HS-27A (cell line): ENCODE measurements around the gene TMEM245.

ENCODE experiments used
- DNase-seq: peaks from one replicate; pipeline ENCODE4 v3.0.0-alpha.2; 2012; ENCODE audit warnings: low read depth, missing footprints

The TMEM245 gene

DNA sequence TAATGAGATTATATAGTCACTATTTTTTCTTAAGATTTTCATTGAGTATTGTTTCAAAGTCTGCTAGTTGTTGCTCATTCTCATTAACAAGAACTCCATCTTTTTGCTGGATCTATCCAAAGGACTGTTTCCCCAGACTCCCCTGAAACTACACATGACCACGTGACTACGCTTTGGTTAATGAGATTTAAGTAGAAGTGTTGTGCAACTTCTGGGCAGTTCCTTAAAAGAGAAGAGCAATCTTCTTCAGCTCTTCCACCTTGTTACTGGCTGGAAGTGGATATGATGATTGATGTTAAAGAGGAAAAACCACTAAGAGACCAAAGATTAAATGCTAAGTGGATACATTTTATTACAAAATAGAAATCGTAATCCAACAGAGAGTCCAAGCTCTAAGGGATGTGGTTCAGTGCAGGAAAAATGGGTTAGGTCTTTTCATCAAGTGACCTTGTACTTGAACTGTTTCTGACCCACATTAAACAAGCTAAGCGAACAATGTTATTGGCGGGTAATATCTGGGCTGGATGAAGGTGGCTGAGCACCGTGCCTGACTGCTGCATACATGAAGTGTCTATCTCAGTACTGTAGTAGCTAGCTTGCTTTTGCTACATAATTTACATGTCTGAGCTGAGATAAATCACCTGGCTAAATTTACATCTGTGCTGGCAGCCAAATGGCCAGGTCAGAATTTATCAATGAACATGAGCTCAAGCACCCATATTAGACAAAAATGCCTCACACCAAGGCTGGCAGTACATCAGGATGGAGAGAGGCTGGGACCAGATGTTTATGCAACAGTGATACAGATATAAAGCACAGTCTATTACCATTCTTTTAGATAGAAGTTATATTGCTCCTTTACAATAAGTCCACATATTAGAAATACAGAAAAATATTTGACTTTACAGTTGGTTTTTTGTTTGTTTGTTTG lies 98.9 kb downstream of the TMEM245 start:
- no peak for DNase-seq

DNA sequence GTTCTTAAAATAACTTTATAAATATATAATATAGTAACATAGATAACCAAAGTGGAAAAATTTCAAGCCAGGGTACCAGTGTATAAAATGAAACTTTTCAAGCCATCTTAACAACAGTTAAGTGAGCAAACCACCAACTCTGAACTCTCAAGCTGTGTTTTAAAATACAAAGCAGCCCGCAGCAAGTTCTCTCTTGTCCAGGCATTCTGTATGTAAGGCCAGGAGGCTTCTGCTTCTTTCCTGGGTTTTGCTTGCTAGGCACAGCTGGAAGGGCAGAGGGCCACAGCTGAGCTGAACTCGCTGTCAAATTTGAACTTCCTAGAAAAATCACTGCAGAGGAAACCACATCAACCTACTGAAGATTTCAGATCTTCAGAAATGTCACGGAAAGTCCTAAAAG lies 99.6 kb downstream of the TMEM245 start:
- no peak for DNase-seq

DNA sequence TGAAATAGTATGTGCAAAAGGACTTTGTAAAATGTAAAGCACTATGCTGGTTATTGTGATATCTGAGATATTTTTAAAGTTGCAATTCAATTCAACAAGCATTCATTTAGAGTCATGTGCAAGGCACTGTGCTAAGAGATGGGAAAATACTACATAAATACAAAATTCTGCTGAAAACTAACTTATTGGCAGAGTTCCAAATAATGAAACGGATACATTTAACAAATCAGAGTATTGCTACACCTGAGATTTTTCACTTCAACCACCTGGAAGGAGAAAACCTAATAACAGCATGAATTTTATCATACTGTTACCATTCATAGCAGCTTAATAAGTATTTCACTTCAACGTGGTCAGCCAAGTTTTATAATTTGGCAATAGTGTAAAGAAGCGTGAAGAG lies 100.3 kb downstream of the TMEM245 start:
- DNase-seq = no peak

DNA sequence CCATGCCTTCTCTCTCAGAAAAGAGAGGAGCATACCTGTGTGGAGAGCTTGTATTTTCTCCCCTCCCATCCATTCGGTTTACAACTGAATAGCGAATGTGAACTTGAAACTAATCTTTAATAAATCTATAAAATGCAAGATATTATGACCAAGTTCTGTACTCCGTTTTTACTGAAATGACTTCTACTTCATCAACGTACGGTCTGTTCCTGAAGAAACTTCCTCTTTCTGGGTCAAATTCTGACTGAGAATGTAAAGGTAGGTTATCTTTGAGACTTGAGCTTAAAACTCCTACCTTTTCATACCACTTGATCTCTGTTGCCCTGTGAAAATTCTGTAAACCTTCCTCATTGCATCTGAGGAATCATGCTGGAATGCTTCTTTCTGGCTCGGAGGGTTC lies 102.3 kb downstream of the TMEM245 start:
- no peak for DNase-seq

GRCh38 chr9:109017061-109017460 lies 102.7 kb downstream of the TMEM245 start:
- DNase-seq = no peak

- DNase-seq = no peak
Observed at GRCh38 chr9:109016132-109016531, 103.6 kb downstream of the TMEM245 start.

DNA sequence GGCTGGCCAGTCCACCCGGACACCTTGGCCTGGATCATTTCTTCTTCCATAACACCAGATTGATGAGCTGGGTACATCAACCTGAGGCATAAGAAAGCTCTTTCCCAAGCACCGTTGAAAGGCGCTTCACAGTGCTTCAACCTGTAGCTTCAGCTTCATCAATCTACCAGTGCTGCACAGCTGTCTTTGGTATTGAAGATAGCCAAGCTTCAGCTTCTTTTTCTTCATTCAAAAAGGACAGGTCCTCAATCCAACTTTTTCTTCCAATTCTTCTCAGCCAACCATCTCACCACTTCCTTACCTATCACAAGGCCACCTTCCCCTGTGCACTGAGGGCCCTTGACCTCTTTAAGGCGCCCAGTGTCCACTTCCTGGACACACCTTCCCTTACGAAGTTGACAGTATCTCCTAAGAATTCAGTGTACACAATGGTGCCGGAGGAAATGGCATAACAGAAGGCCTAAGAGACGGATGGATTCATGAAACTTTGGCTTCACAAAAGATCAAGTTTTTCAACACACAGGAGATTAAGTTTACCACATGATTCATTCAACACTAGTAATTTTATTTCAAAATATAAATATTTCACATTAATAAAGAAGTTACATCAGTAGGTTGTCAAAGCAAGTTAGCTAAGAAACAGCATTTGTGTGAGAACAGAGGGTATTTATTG lies 105.0 kb downstream of the TMEM245 start:
- no peak for DNase-seq

DNA sequence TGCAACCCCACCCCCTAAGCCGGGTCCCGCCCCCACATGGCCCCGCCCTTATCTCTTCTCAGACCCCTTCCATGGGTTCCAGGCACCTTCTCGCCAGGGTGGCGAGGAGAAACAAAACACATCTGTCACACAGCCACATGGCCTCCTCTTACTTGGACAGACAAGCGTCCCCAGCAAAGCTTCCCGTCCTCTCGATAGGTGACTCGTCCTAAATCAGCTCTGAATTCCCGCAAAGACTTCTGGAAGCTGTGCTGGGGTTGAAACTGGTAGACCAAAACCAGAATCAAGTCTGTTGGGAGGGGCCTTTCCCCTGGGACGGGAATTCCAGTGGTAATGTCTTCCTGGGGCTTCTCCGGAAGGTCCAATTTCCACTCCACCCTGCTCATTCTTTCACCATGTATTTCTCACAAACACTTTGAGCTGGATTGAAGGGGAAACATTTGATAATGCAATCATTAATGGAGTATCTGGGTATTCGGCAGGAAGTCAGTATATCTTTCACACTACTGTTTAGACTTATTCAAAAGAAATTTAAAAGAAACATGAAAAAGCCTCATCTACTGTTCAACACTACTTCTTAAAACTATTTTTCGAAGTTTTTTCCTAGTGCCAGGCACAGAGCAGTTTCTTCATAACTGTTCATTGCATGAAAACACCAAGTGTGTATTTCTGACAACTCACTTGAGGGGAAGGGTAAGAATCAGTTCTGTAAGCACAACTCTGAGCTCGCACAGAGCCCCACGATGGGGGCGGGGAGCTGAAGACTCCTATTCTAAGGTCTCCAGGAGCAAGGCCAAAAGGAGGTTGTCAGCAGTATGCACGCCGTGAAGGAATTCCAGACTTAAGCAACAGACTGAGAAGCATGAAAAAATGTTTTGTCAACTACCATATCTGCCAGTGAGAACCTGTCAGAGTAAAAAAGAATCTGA lies 105.8 kb downstream of the TMEM245 start:
- DNase-seq = no peak

GRCh38 chr9:109012876-109013678 lies 106.7 kb downstream of the TMEM245 start, which contains the start of gene CTNNAL1:
TSS of gene CTNNAL1 (minus strand) at chr9:109013499. CDS start at chr9:109013442, 57 bp downstream.
- DNase-seq = no peak

DNA sequence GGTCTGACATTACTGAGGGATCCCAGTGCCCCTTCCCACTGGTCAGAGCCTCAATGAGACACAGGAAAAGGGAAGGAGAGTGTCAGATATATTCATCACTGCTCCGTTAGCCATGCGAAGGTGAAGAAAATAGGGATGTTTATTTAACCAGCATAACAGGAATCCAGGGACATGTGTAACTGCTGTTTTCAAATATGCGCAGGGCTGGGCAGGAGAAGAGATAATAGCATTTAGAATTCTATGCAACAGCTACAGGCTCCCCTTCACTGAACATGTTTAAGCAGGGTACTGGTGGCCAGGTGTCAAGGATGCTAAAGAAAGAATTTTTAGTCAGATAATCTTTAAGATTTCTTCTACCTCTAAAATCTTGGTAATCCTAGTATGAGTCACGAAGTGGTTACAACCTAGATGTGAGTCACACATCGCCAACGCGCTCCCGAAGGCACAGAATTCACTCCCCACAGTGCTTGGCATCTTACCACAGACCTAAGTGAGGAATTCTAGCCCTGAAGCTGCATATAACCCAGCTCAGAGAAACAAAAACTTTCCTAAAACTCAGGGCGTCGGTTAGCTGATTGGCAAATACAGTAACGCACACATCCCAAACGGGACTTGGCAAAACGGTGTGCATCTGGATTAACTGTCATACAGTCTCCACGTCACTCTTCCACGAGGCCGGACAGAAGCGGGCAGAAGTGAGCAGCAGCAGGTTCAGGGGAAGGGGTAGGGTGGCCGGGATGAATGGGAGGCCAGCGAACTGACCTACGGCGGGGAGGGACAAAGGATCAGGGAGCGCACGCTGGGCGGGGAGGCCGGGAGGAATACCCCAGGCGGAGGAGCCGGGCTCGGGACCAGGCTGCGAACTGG lies 107.5 kb downstream of the TMEM245 start:
- peak; percentile 94 for DNase-seq

- DNase-seq = no peak
Observed at GRCh38 chr9:109011231-109011671, 108.5 kb downstream of the TMEM245 start.

- no peak for DNase-seq
Observed at GRCh38 chr9:109010746-109011145, 109.0 kb downstream of the TMEM245 start.

DNA sequence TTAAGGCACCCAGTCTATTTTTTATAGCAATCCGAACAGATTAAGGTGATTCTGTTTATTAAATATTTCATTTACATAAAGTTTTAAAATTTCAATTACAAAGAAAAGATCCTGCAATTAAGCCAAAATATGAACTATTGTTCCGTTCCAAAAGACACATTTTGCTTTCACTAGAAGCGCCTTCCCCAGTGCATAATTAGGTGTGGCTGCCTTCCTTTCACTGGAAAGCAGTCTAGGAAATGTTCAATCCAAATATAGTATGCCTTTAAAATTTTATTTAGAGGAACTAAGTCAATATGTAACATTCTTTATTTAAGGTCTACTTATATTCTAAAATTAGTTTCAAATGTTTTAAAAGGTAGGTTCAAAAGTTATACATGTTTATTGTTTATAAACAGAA lies 114.1 kb downstream of the TMEM245 start:
- DNase-seq = no peak

DNA sequence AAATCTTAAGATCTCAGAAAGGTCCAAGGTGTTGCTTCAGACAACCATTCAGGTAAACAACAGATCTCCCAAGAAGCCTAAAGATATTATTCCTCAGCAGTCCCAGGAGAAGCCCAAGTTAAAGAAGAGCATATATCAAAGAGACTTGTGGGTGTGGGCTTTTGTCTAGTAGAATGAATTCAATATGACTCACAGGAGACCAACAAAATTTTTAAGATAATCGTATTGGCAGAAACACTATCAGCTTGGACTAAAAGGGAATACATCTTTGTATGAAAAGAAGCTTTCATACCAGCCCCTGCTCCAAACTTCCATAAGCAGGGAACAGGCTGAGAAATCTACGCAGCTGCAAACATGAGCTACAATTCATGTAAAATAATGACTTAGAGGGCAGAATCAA lies 116.6 kb downstream of the TMEM245 start:
- no peak for DNase-seq

GRCh38 chr9:109002141-109002540 lies 117.6 kb downstream of the TMEM245 start:
- DNase-seq = no peak

DNA sequence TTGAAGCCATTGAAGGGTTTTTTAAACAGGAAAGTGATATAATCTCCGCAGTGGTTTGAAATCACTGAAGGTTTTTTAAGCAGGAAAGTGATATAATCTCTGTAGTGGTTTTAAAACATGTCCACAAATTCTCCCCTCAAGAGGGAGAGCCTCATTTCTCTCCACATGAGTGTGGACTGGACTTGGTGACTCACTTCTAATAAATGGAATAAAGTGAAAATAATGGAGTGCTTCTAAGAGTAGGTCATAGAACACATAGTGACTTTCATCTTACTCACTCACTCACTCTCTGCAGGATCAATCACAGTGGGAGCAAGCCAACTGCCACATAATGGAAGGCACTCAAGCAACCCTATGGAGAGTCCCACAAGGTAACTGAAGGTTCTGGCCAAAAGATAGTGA lies 118.5 kb downstream of the TMEM245 start:
- peak; percentile 73 for DNase-seq

DNA sequence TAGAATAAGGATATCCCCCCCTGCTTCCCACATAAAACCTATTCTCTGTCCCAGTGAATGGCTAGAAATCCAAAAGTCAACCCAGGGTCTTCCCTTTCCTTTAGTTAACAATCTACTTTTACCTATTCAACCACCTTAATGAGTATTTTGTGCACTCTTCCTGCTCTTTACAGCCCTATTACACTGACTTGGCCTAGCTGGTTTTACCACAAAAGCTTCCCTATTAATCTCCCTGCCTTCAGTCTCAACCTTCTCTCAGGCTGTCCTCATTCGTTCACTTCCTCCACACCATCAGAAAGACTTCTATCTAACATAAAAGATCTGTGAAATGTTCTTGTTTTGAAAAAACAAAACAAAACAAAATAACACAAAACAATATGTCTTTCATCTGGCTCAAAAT lies 122.6 kb downstream of the TMEM245 start:
- no peak for DNase-seq

DNA sequence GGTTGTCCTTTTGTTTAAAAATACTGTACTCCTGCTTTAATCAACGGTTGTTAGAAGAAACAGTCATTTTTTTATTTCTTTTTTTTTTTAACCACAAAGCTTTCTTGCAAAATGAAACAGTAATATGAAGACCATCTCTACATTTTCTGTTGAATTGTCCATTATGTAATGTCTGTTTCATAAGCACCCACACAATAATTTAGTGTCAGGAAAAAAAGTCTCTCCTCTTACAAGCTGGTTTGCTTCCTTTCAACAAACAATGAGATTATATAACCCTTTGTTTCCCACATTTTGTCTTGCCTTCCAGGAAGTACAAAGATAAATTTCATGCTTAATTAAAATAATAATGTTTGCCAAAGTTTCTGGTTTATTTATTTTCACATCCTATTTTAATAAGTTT lies 123.1 kb downstream of the TMEM245 start:
- no peak for DNase-seq

DNA sequence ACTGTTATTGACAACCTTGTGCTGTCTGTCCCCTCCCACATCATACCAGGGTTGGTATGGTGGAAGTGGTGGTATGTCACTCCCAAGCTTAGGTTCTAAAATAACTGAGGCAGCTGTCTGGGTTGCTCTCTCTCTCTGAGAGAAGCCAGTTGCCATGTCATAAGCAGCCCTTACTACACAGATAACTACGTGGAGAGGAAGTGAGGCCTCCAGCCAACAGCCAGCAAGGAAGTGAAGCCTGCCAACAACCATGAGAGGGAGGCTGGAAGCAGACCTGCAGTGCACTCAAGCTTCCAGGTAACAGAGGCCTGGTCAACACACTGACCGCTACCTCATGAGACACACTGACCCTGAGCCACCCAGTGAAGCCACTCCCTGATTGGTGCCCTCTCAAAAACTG lies 125.1 kb downstream of the TMEM245 start:
- DNase-seq = no peak

GRCh38 chr9:108991479-108991878 lies 128.3 kb downstream of the TMEM245 start:
- no peak for DNase-seq
